Measurements from ENCODE around the gene KCNH2.
"Not testable (repeated sequence)": the region's sequence is repeated elsewhere in the genome, so short reads cannot be mapped to it uniquely, and the experiment has no call there.

Gene KCNH2

GRCh38 chr7:150934045-150934766 lies 43.9 kb downstream of the KCNH2 start:
- DNase-seq (ENCODE audit: low spot score): no peak

- DNase-seq (ENCODE audit: low spot score): no peak
Observed at GRCh38 chr7:150931199-150931869, 46.8 kb downstream of the KCNH2 start.

- DNase-seq (ENCODE audit: low spot score): no peak
Observed at GRCh38 chr7:150928541-150928940, 49.6 kb downstream of the KCNH2 start.

GRCh38 chr7:150927956-150928344 lies 50.2 kb downstream of the KCNH2 start:
- DNase-seq (ENCODE audit: low spot score): no peak

GRCh38 chr7:150927157-150927955 lies 50.8 kb downstream of the KCNH2 start:
- DNase-seq (ENCODE audit: low spot score): no peak

GRCh38 chr7:150926066-150926465 lies 52.1 kb downstream of the KCNH2 start:
- DNase-seq (ENCODE audit: low spot score): no peak

- no peak for DNase-seq (ENCODE audit: low spot score)
Observed at GRCh38 chr7:150924369-150924781, 53.7 kb downstream of the KCNH2 start.

GRCh38 chr7:150923802-150924201 lies 54.3 kb downstream of the KCNH2 start:
- DNase-seq (ENCODE audit: low spot score): no peak

GRCh38 chr7:150923196-150923595 lies 54.9 kb downstream of the KCNH2 start:
- no peak for DNase-seq (ENCODE audit: low spot score)

- DNase-seq (ENCODE audit: low spot score): no peak
Observed at GRCh38 chr7:150919160-150919559, 59.0 kb downstream of the KCNH2 start.

GRCh38 chr7:150918378-150918777 lies 59.7 kb downstream of the KCNH2 start:
- no peak for DNase-seq (ENCODE audit: low spot score)

GRCh38 chr7:150917969-150918368 lies 60.2 kb downstream of the KCNH2 start:
- no peak for DNase-seq (ENCODE audit: low spot score)

GRCh38 chr7:150916670-150917069 lies 61.5 kb downstream of the KCNH2 start:
- DNase-seq (ENCODE audit: low spot score): no peak

GRCh38 chr7:150914966-150915365 lies 63.2 kb downstream of the KCNH2 start:
- DNase-seq (ENCODE audit: low spot score): no peak

- DNase-seq (ENCODE audit: low spot score): no peak
Observed at GRCh38 chr7:150914196-150914595, 63.9 kb downstream of the KCNH2 start.

GRCh38 chr7:150912427-150912826 lies 65.7 kb downstream of the KCNH2 start:
- no peak for DNase-seq (ENCODE audit: low spot score)

- no peak for DNase-seq (ENCODE audit: low spot score)
Observed at GRCh38 chr7:150911590-150912267, 66.4 kb downstream of the KCNH2 start.

- DNase-seq (ENCODE audit: low spot score): no peak
Observed at GRCh38 chr7:150910996-150911422, 67.1 kb downstream of the KCNH2 start.

GRCh38 chr7:150910305-150910995 lies 67.7 kb downstream of the KCNH2 start:
- not testable (repeated sequence) for DNase-seq (ENCODE audit: low spot score)

- DNase-seq (ENCODE audit: low spot score): peak; percentile 19
Observed at GRCh38 chr7:150909200-150909995, 68.7 kb downstream of the KCNH2 start.

- no peak for DNase-seq (ENCODE audit: low spot score)
Observed at GRCh38 chr7:150908173-150908572, 69.9 kb downstream of the KCNH2 start.
